SKM-1 treated with dmso at 0.1 percent for 144 hours (cell line): Measurements from ENCODE around the gene HMGN3.
"Not testable (repeated sequence)": the region's sequence is repeated elsewhere in the genome, so short reads cannot be mapped to it uniquely, and the experiment has no call there.

ENCODE experiments used
- DNase-seq: peaks from one replicate; lab custom pipeline; 2025; ENCODE audit not compliant: unreplicated experiment; lab: John Stamatoyannopoulos, UW

Gene HMGN3

GRCh38 chr6:79234150-79235022, at the start of gene HMGN3:
Gene HMGN3, minus strand, starts transcription at chr6:79234682.
- DNase-seq: peak; percentile 81

GRCh38 chr6:79280756-79281155, 46.3 kb upstream of the HMGN3 start:
- DNase-seq: no peak

DNA sequence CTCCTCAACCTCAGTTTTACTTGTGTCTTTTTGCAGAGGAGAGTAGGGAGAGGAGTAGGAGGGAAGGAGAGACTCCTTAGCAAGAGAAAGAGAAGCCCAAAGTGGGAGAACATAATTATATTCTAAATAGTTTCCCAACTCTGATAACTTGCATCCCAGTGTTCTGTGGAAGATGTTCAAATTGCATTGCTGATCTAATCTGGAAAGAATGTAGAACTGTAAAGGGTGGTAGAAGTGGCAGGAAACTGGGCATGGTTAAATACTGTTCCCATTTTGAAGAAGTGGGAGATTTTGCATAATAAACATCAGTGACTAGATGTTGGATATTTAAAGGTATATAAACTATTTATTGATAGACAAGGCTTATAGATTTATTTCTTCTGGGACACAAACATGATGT, 42.6 kb upstream of the HMGN3 start:
- no peak for DNase-seq

DNA sequence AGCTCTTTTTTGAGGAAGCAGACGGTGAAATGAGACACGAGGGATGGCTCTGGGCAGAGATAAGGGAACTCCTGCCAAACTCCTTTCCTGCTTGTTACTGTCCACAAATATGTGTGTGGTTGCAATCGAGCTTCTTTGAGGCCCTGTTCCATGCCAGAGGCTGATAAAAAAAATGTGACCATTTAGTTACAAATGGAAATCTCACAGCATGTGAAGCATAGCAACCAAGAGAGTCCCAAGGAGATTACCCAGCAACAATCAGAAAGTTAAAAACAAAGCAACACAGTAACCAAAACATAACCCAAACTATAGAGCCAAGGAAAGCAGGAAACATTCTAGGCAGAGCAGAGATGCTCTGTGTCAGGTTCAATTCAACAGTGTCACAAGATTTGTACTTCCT, 35.4 kb upstream of the HMGN3 start:
- DNase-seq: peak; percentile 45

GRCh38 chr6:79267128-79267527, 32.6 kb upstream of the HMGN3 start:
- DNase-seq: no peak

- no peak for DNase-seq
Observed at GRCh38 chr6:79266051-79266450, 31.6 kb upstream of the HMGN3 start.

GRCh38 chr6:79263359-79263758, 28.9 kb upstream of the HMGN3 start:
- no peak for DNase-seq

DNA sequence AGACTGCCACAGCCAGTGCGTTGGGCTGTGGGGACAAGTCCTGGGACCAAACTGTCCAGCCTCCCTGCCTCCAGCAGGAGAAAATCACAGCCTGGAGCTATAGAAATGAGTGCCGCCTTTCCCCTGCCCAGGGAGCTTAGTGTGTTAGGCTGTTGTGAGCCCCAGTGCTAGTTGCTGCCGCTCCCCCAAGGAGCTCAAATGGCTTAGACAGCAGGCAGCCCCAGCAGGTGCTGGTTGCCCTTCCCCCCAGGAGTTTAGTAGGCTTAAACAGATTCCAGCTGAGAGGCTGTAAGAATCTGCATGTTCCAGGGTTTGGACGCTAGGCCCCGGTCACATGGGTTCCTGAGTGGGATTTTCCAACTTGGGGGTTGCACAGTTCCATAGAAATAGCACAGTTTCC, 27.2 kb upstream of the HMGN3 start:
- no peak for DNase-seq

DNA sequence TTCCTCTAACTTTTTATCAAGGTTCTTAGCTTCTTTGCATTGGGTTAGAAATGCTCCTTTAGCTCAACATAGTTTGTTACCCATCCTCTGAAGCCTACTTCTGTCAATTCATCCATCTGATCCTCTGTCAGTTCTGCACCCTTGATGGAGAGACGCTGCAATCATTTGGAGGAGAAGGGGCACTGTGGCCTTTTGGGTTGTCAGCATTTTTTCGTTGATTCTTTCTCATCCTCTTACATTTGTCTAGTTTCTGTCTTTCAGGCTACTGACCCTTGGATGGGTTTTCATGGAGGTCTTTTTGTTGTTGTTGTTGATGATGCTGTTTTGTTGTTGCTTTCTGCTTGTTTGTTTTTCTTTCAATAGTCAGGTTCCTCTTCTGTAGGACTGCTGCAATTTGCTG, 26.3 kb upstream of the HMGN3 start:
- DNase-seq: no peak

DNA sequence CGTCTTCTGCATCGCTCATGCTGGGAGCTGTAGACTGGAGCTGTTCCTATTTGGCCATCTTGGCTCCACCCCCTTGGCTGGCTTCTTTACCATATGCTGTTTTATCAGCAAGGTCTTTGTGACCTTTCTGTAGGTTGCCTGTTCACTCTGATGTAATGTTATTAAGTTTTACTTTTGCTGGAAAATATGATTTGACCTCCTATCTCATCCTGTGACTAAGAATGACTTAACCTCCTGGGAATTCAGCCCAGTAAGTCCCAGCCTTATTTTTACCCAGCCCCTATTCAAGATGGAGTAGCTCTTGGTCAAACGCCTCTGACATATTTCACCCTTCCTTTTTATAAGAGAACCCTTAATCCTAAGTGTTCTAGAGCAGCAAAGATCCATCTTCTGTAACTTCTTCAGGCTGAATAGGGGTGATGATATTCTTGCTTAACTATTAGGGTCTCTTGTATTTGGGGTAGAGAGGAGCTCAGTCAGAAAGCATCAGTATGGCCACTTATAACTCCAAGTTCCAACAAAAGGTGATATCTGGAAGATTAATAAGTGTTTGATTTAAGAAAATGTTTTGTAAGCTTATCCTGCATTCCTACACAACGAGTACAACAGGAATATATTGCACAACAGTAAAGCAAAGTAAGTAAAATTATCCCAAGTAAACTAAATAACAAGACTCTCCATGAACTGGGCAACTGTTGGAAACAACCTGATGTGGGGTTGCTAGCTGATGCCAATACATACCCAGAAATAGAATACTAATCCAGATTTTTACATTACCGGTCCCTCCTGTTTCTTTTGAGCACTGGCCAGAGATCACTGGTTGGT, 23.1 kb upstream of the HMGN3 start:
- DNase-seq: no peak

DNA sequence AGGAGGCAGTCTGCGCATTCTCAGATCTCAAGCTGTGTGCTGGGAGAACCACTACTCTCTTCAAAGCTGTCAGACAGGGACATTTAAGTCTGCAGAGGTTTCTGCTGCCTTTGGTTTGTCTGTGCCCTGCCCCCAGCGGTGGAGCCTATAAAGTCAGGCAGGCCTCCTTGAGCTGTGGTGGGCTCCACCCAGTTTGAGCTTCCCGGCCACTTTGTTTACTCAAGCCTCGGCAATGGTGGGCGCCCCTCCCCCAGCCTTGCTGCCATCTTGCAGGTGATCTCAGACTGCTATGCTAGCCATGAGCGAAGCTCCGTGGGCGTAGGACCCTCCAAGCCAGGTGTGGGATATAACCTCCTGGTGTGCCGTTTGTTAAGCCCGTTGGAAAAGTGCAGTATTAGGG, 22.3 kb upstream of the HMGN3 start:
- not testable (repeated sequence) for DNase-seq

GRCh38 chr6:79255086-79255485, 20.6 kb upstream of the HMGN3 start:
- not testable (repeated sequence) for DNase-seq

GRCh38 chr6:79250559-79250958, 16.1 kb upstream of the HMGN3 start:
- no peak for DNase-seq

DNA sequence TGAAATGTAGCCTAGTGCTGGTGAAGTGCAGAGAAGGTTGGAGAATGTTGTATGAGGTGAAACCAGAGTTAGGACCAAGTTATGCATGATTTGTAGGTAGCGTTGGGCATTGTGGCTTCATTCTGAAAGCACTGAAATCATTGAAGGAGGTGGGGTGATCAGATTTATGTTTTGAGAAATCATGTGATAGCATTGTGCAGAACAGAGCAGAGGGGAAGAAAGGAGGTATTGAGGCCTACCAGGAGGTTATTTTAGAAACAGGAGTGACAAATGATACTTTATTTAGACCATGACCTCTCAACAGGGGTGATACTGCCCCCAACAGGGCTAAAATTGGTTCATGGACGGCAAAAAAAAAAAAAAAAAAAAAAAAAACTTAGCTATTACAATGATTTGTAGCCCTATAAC, 15.6 kb upstream of the HMGN3 start:
- no peak for DNase-seq

GRCh38 chr6:79249136-79249535, 14.7 kb upstream of the HMGN3 start:
- DNase-seq: no peak

DNA sequence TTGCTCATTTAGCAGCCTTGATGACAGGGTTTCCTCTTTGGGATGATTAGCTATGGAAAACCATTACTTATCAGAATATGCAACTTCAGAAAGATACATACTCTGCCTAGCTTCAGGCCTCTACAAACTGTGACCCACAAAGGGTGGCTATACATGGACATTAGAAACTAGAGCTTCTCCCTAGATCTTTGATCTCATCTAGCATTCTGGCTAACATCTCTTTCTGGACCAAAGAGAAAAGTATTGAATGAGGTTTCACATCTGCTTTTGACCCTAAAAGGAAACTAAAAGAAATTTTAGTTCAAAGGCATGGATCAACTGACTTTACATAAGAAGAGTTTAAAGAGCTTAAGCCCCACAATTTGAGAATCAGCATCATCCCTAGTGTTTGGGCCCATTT, 12.4 kb upstream of the HMGN3 start:
- no peak for DNase-seq

DNA sequence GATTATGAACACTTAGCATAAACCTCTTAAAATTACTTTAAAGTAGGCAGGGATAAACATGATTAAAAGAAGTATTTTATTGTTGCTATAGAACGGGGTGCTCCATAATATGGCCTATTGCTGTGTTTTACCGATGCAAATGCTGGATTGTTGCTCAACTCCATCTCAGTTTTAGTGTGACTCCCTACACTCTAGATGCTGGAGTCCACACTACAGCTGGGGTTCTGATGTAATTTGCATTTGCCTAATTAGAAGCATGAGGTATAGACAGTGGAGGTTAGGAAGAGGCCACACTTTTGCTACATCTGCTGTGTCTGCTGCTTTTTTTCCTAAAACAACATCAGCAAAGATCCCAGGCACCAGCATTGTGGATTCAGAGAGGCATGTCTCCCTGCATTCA, 6.7 kb upstream of the HMGN3 start:
- DNase-seq: no peak

DNA sequence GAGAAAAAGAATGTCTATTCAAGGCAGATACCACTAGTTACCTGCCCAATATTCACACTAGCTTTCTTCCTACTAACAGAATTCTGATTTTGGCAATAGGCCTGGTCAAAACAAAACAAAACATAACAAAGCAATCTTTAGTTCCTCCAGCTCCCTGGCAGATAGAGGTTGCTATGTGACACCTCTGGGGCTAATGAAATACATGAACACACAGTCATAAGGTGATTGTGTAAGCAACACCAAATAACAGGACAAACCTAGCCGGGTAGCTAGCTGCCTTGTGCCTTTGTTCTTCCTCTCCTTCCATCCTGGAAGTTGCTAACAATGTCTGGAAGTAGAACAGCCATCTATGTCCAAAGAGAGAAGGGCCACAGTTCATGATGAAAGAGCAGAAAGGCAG, 6.0 kb upstream of the HMGN3 start:
- no peak for DNase-seq

- DNase-seq: no peak
Observed at GRCh38 chr6:79239536-79240168, 5.2 kb upstream of the HMGN3 start.

GRCh38 chr6:79238919-79239318, 4.4 kb upstream of the HMGN3 start:
- DNase-seq: peak; percentile 7

DNA sequence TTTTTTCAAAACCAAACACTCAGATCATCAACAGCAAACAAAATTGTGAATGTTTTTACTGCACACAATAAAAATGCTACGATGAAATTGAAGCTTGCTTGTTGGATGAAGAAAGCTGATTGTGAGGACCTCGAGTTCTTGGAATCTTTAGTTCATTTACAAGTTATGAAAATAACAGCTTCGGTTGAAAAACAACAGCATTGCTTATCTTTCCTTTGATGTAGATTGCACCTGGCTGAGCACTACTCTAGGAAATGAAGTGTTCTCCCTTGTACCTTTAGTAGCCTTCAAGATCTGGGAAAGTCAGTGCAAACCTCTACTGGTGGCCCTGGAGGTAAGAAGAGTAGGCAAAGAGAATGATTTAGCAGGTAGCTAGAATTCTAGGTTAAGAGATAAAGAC, 2.2 kb upstream of the HMGN3 start:
- no peak for DNase-seq
